Cerebellar cortex (tissue), 1 donor: ENCODE results near the gene LRP11.
A peak's percentile ranks its signal among the peaks of the same experiment; 100 is the strongest.
"Not testable (repeated sequence)": the region's sequence is repeated elsewhere in the genome, so short reads cannot be mapped to it uniquely, and the experiment has no call there.

Experiments
- DNase-seq: peaks from one replicate; pipeline ENCODE4 v3.0.0-alpha.2; 2015; ENCODE audit warnings: low spot score

LRP11 gene

DNA sequence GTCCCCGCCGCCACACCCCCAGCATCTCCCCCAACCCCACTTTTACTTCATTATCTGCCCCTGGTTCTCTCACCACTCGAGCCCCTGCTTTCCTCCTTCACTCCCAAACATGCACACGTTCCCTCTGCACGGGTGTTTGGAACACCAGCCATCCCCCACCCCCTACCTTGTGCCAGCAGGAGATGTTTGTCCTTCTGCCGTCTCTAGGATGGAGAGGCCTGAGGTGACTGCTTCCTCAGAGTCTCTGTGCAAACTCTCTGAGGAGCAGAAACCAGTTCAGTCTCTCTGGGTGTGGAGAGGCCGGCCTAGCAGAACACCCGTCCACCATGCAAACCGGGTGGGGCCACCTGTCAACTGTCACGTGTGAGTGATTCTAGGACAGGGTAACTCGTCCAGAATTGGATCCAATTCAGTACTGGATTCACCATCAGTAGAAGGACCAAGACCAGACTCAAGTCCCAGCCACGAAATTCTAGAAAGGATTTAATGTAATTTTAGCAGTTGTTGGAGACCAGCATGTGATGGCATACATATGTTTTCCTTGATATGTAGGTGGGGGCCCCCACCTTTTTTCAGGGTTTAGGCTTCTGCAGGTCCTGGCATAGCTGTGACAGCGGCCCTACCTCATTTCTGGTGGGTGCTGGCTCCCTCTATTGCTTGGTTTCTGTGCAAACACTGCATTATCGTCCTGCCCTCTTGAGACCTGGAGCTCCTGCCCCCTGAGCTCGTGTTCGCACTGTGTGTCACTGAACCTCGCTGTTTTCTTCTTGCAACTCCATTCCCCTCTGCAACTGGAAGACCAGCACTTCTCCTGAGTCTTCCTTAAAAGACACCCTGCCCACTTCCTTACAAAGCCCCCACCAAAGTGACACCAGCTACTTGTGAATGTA is 33.9 kb upstream of the LRP11 start, which contains the start of gene RAET1E:
RAET1E (minus strand) TSS at position 259 of the 890 bp plus-strand sequence. CDS start 7,212 bp downstream, outside the sequence.
- DNase-seq = no peak

DNA sequence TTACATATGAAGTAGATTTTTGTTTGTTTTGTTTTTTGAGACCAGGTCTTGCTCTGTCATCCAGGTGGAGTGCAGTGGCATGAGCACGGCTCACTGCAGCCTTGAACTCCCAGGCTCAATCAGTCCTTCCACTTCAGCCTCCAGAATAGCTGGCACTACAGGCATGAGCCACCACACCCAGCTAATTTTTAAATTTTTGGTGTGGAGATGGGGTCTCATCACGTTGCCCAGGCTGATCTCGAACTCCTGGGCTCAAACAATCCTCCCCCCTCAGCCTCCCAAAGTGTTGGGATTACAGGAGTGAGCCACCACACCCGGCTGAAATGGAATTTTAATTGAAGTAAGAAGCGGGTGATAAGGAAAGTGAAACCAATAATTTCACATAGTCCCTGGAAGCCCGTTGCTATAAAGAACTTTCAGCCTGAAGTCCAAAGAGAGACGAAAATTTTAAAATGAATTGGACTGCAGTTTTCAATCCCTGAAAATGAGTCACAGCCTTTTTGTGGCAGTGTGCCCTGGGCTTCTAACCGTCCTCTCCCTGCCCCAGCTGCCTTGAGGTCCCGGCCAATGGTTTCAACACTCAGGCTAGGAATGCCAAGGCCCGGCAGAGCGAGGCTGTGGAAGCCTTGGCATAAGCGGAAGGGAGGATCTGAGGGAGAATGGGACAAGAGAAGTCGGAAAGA is 33.0 kb upstream of the LRP11 start:
- peak; percentile 73 for DNase-seq

DNA sequence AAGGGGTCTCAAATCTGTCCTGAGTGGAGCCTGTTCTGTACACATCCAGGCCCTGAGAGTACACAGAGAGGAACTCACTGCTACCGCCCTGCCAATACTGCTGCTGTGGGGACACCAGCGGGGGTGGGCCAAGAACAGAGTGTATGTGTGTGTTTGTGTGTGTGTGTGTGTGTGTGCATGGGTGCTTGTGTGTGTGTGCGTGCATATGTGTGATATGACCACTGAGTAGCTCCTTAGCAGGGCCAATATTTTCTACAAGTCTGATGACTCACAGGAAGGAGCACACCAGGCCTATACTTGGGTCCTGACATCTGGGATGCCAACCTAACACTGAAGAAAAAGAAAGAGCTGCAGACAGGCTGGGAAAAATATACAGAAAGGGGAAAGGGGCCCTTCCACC is 32.3 kb upstream of the LRP11 start:
- no peak for DNase-seq

DNA sequence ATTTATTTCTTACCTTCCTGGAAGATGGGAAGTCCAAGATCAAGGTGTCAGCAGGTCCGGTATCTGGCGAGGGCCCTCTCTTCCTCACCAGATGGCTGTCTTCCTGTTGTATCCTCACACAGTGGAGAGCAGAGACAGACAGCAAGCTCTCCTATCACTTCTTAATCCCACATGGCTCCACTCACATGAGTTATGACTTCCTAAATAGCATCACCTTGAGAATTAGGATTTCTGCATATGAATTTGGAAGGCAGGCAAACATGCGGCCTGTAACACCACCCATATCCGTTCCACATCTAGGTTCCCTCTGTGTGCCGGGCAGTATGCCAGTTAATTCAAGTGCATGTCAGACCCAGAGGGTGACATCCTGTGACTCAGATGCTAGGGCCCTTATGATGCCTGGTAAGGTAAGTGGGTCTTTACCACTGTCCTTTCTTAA is 31.7 kb upstream of the LRP11 start:
- DNase-seq = peak; percentile 55

DNA sequence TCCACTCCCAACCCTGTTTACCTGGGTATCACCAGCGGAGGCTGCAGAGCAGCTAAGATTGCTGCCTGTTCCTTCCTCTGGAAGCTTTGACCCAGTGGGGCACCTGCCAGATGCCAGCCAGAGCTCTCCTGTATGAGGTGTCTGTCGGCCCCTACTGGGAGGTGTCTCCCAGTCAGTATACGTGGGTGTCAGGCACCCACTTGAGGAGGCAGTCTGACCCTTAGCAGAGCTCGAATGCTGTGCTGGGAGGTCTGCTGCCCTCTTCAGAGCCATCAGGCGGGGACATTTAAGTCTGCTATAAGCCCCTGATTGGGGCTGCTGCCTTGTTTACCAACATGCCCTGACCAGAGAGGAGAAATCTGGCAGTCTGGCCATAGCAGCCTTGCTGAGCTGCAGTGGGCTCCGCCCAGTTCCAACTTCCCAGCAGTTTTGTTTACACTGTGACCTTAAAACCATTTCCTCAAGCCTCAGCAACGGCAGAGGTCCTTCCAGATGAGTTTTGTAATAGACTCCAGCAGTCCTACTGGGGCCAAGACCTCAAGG is 31.0 kb upstream of the LRP11 start:
- DNase-seq = no peak

DNA sequence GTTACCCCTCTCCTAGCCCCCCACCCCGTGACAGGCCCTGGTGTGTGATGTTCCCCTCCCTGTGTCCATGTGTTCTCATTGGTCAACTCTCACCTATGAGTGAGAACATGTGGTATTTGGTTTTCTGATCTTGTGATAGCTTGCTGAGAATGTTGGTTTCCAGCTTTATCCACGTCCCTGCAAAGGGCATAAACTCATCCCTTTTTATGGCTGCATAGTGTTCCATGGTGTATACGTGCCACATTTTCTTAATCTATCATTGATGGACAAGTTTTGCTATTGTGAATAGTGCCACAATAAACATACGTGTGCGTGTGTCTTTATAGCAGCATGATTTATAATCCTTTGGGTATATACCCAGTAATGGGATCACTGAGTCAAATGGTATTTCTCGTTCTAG is 27.7 kb upstream of the LRP11 start:
- not testable (repeated sequence) for DNase-seq

DNA sequence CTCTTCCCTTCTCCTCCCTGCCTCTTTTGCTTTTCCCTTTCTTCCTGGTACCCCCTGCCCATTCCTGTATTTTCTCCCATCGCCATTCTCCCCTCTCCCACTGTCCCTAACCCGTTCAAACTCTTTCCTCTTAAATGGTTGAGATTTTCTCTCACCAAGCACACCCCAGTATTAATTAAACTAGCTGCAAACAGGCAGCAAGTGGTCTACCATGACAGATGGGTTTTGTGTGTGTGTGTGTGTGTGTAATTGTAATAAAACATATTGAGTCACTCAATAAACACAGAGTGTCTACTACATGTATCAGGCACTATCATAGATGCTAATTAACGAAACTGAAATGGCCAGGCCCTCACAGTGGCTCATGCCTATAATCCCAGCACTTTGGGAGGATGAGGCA is 27.1 kb upstream of the LRP11 start:
- DNase-seq = no peak

DNA sequence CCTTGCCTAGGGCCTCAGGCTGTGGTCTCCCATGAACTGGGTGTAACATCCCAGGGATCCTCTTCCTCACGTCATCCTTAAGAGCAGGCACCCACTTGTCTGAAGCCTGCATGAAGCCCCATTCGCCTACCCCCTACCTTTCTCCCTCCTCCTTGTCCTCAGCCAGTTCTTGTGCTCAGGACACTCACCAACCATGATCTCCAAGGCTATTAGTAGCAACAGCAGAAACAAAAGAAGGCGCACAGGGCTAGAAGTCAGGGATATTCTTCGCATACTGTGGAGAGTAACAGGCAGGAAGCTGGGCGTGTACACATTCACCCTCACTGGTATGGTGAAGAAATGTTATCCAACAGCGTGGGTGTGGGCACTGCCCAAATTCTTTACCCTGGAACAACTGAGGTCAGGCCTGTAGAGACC is 26.5 kb upstream of the LRP11 start:
- no peak for DNase-seq

DNA sequence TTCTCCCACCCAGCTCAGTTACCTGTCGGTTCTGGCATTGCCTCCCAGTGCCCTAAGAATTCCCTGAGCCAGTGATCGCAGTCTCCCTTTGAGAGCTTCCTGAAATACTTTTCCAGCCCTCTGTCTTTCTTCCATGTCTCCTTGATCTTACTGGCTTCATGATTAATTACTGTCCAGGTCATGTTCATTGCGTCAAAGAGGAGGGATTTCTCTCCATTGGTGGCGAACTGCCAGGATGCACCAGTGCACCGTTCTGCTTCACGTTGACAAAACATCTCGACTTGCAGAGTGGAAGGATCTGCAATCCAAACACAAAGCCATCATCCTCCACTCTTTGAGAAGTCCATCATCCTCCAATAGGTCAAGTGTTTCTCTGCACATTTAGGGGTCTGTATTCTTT is 25.2 kb upstream of the LRP11 start:
- DNase-seq = no peak

DNA sequence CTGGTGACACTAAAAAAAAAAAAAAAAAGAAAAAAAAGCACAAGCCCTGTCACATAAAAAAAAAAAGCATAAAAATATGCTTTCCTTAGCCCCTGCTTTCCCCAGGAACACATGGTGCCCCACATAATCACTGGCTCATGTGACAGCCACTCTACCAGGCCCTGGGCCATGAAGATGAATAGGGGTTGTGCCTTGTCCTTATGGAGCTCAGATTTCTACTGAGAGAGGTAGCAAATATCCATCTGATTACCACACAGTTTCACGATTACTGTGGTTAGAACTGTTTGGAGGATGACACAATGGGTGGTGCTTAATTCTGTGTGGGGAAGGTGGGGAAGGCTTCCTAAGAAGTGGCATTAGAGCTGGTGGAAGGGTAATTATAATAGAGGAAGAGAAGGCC is 24.5 kb upstream of the LRP11 start:
- no peak for DNase-seq

DNA sequence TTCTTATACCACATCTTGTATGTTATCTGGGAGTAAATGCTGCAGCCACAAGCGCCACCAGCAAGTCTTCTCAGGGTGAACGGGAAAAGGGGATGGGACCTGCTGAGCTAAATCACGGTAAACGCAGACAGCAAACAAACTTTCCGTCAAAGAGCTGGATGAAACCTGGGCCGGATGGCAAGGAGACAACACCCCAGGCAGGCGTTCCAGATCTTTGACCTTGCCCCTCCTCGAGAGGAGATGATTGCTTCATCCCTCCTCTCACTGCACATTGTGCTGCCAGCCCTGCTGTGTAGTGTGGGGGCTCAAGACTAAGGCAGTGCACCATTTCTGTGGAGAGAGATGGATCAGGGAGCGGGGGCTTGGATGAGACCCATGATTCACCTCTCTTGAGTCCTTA is 23.9 kb upstream of the LRP11 start:
- no peak for DNase-seq

DNA sequence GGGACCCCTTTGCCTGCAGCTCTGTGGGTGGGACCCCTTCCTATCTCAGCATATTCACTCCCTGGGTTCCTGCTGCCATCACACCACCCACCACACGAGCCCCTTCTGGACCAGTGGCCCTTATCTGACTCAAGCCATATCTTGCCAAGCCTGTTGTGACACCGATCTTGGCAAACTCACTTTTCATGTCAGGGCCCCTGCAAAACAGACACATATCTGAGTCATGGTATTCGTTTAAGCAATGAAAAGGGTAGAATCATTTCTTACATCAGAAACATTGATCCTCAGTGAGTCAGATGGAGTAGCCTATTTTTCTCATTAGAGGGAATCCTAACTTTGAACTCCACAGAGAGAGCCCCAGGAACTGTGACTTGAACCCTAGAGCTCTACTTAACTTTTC is 23.2 kb upstream of the LRP11 start:
- no peak for DNase-seq

DNA sequence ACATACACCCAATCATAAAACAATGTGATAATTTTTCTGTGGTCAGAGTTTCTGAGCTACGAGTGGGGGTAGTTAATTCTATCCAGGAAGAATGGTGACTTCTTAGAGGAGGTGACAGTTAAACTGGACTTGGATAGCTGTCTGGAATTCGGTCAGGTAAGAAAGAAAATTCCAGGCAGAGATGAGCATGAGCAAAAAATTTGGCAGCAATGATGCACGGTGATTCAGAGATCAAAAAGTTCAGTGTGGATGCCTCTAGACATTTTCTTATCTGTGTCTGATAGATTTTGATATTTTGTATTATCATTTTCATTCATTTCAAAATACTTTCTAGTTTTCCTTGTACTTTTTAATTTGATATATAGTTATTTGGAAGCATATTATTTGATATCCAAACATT is 21.7 kb upstream of the LRP11 start:
- DNase-seq = no peak

DNA sequence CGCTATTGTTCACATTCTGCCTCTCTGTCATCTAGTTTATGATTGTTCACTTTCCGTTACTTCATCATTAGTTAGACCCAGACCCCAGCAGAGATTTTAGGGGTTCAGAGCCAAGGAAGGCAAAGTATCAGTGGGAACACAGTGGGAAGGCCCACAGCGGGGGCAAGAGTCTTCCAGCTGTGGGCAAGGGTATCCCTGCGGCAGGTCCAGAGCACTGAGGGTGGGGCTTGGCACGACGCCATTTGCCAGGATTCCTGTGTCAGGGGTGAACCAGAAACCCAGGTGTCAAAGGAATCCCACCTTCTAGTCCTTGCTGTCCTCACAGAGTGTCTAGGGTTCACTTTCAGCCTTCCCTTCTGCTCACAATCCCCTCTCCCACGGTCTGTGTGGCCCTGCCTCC is 20.5 kb upstream of the LRP11 start:
- no peak for DNase-seq

DNA sequence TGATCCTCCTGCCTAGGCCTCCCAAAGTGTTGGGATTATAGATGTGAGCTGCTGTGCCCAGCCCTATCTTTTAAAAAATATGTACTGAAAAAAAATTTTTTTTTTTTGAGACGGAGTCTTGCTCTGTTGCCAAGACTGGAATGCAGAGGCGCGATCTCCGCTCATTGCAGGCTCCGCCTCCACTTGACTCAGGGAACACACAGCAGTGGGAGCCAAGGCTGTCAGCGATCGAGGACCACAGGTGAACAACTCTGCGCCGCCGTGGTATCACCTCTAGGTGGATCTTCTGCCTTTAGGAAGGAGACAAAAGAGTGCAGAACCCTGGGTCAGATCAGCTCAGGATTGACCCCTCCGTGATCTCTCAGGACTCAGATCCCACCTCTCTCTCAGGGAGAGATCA is 20.1 kb upstream of the LRP11 start:
- no peak for DNase-seq

DNA sequence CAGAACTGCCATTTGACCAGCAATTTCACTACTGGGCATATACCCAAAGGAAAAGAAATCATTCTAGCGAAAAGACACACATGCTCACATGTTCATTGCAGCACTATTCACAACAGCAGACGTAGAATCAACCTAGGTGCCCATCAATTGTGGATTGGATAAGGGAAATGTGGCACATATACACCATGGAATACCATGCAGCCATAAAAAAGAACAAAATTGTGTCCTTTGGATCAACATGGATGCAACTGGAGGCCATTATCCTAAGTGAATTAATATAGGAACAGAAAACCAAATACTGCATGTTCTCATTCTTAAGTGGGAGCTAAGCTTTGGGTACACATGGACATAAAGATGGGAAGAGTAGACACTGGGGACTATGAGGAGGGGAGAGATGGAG is 17.7 kb upstream of the LRP11 start:
- DNase-seq = no peak

DNA sequence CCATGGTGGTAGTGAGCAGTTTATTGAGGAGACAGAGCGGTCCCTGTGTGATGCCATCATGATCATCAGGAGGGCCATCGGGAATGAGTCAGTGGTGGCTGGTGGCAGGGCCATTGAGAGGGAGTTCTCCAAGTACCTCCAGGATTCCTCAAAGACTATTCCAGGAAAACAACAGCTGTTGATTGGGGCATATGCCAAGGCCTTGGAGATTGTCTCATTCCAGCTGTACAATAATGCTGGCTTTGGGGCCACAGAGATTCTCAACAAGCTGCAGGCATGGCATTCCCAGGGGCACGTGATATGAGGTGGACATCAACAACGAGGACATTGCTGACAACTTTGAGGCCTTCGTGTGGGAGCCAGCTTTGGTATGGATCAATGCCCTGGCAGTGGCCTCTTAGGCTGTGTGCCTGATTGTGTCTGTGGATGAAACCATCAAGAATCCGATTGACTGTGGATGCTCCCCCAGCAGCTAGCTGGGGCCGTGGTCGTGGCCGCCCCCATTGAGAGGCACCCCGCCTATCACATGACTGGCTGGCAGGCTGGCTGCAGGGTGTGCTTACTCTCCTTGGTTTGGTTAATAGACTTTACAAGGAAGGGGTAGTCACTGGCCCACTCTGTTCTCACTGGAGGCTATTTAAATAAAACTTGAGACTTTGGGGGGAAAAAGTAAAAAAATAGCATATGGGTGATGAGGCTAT is 17.1 kb upstream of the LRP11 start:
- no peak for DNase-seq

DNA sequence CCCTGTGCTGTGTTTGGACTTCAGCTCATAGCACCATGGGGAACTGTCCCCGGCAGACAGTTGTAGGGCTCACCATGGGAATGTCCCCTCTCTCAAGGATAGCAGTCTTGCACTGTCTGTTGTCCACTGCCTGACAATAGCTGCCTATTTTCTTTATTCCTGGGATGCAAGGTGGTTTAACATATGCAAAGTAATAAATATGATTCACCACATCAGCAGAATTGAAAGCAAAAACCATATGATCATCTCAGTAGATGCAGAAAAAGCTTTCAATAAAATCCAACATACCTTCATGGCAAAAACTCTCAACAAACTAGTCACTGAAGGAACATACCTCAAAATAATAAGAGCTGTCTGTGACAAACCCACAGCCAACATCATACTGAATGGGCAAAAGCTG is 13.5 kb upstream of the LRP11 start:
- no peak for DNase-seq

DNA sequence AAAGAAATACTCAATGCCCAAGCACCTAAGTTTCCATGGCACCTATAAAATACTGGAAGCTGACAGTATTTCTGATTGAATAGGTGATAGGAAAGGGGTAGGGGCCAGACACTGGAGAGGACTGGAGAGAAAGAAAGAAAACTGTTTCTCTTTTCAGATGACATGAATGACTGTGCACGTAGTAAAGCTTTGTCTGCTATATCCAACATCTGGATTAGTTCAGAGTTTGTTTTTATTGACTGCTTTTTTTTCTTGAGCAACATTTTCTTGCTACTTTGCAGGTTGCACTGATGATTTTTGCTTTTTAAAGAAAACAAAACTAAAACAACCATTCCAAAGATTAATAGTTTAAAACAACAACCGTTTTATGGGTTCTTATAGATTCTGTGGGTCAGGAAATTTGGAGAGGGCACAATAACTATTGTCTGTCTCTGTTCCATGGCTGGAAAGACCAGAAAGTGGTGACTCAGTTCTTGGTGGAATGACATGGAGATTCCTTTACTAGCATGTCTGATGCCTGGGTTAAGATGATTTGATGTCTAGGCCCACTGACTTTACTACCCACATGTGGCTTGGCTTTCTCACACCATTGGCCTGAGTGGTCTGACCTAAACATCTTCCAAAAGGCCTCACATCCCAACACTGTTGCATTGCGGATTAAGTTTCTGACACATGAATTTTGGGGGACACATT is 12.2 kb upstream of the LRP11 start:
- no peak for DNase-seq

DNA sequence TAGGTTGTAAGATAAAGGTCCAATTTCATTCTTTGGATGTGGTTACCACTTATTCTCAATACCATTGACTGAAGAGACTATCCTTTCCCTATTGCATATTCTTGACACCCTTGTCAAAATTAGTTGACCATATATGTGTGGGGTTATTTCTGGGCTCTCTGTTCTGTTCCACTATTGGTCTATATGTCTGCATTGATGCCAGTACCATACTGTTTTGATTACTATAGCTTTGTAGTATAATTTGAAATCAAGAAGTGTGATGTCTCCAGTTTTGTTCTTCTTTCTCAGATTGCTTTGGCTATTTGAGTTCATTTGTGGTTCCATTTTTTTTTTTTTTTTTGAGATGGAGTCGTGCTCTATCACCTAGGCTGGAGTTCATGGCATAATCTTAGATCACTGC is 8.1 kb upstream of the LRP11 start:
- no peak for DNase-seq

DNA sequence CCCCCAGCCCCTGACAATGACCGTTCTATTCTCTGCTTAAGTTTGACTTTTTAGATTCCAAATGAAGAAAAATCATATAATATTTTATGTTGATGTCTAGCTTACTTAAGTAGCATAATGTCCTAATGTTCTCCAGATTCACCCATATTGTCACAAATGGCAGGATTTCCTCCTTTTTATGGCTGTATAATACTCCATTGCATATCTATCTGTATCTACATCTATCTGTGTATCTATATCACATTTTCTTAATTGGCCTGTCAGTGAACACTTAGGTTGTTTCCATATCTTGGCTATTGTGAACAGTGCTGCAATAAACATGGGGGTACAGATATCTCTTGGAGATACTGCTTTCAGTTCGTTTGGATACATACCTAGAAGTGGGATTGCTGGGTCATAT is 7.0 kb upstream of the LRP11 start:
- DNase-seq = no peak
